M059J (cell line): ENCODE results near the gene OR1D2. TPM values are rescaled to one million over a fixed set of nuclear protein-coding genes. Genes with fewer than 3 reads are reported as not detected.
"Not testable (repeated sequence)": the region's sequence is repeated elsewhere in the genome, so short reads cannot be mapped to it uniquely, and the experiment has no call there.

Experiments used
- DNase-seq: peaks from one replicate; pipeline ENCODE4 v3.0.0-alpha.2; 2012; ENCODE audit warnings: low read depth
- total RNA-seq: library from RNA; depleted of rRNA; stranded (reverse); fragments of >200 nt; shearing (Covaris generic); gene quantifications from 2 replicates; pipeline ENCODE4 v1.2.3, GENCODE V29; 2014; rRNA removed

The OR1D2 gene
- not detected in 2 replicates for total RNA-seq

DNA sequence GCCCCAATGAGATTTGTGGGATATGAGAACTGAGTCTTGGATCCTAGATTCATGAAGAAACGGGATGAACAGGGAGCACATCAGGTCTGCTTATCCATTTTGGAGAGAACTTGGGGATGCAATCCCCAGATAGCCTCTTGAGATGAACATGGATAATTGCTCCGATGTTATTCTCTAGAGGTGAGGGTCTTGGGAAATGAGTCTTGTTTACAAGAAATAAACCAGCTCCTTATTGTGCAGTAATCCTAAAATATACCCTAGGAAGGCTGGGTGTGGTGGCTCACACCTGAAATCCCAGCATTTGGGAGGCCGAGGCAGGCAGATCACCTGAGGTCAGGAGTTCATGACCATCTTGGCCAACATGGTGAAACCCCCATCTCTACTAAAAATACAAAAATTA lies at the start of gene OR1D2:
TSS of gene OR1D2 (minus strand) at position 101 of the 400 bp plus-strand sequence. CDS start 11,426 bp downstream, outside the sequence.
- DNase-seq, result no peak

- DNase-seq, result not testable (repeated sequence)
Measured at GRCh38 chr17:3137494-3137893, 33.3 kb upstream of the OR1D2 start.

GRCh38 chr17:3127451-3127850 lies 23.2 kb upstream of the OR1D2 start, which contains the start of gene OR1G1:
Gene OR1G1, minus strand, starts transcription at chr17:3127551. Its CDS starts 0 bp downstream, at chr17:3127551.
- no peak for DNase-seq

GRCh38 chr17:3073850-3074249 lies 30.4 kb downstream of the OR1D2 start:
- not testable (repeated sequence) for DNase-seq

- DNase-seq, result not testable (repeated sequence)
Measured at GRCh38 chr17:3065192-3065591, 39.0 kb downstream of the OR1D2 start.

DNA sequence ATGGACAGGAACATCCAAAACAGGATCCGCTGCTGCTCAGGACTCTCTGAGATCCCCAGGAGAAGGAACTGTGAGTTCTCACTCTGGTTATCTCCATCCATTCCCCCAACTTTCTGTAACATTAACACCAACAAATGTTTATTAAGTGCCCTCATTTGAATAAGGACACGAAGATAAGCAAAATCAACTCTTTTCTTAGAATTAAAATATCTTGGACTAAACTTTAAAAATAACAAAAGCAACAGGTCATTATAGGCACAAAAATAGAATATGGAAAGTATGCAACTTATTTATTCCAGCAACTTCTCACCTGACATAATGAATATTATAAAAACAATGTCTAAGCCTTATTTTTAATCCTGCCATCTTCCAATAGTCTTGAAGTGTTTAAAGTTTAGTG lies 40.7 kb downstream of the OR1D2 start, which contains the start of gene OR1D5:
TSS of gene OR1D5 (minus strand) at position 101 of the 400 bp plus-strand sequence. CDS start at position 101, 0 bp downstream.
- not testable (repeated sequence) for DNase-seq

GRCh38 chr17:3062824-3063377 lies 41.3 kb downstream of the OR1D2 start:
- not testable (repeated sequence) for DNase-seq

DNA sequence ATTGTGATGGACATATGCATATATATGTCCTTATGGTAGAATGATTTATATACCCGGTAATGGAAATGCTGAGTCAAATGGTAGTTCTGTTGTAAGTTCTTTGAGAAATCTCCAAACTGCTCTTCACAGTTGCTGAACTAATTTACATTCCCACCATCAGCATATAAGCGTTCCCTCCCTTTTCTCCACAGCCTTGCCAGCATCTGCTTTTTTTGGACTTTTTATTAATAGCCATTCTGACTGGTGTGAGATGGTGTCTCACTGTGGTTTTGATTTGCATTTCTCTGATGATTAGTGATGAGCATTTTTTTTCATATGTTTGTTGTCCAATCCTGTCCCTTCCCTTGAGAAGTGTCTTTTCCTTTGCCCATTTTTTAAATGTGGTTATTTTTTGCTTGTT lies 49.4 kb downstream of the OR1D2 start:
- not testable (repeated sequence) for DNase-seq

- DNase-seq, result peak; percentile 62
Measured at GRCh38 chr17:3049705-3050295, 54.4 kb downstream of the OR1D2 start.

DNA sequence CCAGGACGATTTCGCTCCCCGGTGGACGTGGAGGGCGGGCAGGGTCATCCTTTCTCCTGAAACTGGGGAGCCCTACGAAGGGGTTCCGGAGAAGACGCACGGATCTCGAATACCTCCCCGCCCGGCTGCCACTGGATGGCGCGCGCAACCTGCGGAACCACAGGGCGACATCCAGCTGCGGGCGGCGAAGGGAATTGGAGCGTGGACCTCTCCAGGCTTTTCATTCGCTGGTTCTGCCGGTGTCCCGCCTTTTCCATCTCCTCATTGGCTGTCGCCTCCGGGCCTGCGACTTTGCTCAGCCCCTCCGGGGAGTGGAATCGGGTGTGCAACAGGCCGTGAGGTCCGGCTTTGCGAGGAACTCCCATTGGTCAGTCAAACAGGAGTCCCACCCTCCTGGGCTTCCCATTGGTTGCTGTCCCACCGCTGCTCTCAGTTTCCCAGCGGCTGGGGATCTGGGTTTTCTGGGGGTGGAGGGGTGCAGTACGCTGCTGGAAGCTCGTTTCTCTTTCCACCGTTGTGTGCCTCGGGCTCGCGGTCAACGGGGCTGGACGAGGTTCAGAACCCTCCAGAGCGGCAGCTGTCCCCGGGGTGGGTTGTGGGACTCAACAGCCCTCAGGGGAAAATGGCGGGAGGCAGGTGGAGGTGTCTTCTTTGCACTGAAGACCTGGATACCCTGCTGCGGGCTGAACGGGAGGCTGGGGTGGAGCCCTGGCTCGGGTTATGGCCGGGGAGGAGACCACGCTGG lies 55.3 kb downstream of the OR1D2 start:
- peak; percentile 97 for DNase-seq

GRCh38 chr17:3046753-3047152 lies 57.5 kb downstream of the OR1D2 start:
- DNase-seq, result no peak

- no peak for DNase-seq
Measured at GRCh38 chr17:3043737-3044365, 60.4 kb downstream of the OR1D2 start.

- DNase-seq, result no peak
Measured at GRCh38 chr17:3040882-3041281, 63.3 kb downstream of the OR1D2 start.

DNA sequence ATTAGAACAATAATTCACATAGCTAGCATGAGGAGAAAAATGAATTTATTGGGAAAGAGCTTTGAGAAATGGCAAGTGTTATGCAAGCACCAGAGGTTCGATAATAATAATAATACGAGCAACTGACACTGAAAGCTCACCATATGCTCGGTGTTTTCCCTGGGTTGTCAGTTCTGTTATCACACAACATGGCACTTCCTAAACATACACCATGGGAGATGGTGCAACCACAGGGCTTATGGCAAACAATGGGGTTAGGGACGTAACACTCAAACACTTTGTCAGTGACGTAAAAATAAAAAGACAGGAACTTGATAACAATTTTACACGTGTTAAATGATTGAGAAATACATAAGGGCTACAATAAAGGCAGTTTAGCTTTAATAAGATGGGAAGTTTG lies 64.5 kb downstream of the OR1D2 start:
- DNase-seq, result no peak

- DNase-seq, result no peak
Measured at GRCh38 chr17:3038941-3039340, 65.3 kb downstream of the OR1D2 start.

Other genes with a start within 250 kb of the OR1D2 start
- gene OR1D5, start 40.8 kb downstream of the OR1D2 start, total RNA-seq, result not detected in 2 replicates
- not detected in 2 replicates for gene OR1G1, start 23.1 kb upstream of the OR1D2 start, total RNA-seq
- not detected in 2 replicates for gene OR1A2, start 93.1 kb upstream of the OR1D2 start, total RNA-seq
- not detected in 2 replicates for gene OR1A1, start 103.2 kb upstream of the OR1D2 start, total RNA-seq
- gene OR3A1, start 193.9 kb upstream of the OR1D2 start, total RNA-seq, result not detected in 2 replicates